AG04449 (cell line): ENCODE measurements around the gene JAKMIP3.
"Not testable (repeated sequence)": the region's sequence is repeated elsewhere in the genome, so short reads cannot be mapped to it uniquely, and the experiment has no call there.

ENCODE experiments used
- CTCF ChIA-PET: fragments of 350-600 bp; formaldehyde crosslinking; extraction: SDS; loops from one replicate; lab custom pipeline; 2021; ENCODE audit warnings: antibody characterized with exemption; lab: Yijun Ruan, JAX
- POLR2A ChIA-PET: fragments of 400-600, 350-600 bp; formaldehyde crosslinking; extraction: SDS; loops from one replicate; lab custom pipeline; 2020; ENCODE audit warnings: antibody characterized with exemption, inconsistent platforms; lab: Yijun Ruan, JAX
- DNase-seq: peaks from one replicate; pipeline ENCODE4 v3.0.0-alpha.2; 2010; ENCODE audit warnings: low read depth, low spot score
- H3K4me3 ChIP-seq: 2 replicates; pipeline ENCODE4 v1.5.1; 2011; ENCODE audit warnings: low read depth, mild to moderate bottlenecking, control low read depth, low read length
- CTCF ChIP-seq: IDR thresholded peaks from one replicate; pipeline ENCODE4 v1.5.1; 2011; ENCODE audit warnings: mild to moderate bottlenecking, moderate library complexity, low read length, control low read depth, inconsistent platforms; ENCODE audit not compliant: insufficient read depth; ENCODE audit errors: missing control alignments

JAKMIP3 gene

GRCh38 chr10:132077091-132077490, 11.3 kb downstream of the JAKMIP3 start:
- POLR2A ChIA-PET: no interaction called here
- TF ChIP-seq CTCF: no peak
- CTCF ChIA-PET: no interaction called here
- H3K4me3 ChIP-seq: no peak overlapping the region
- no peak for DNase-seq

- CTCF ChIA-PET: no interaction called here
- TF ChIP-seq CTCF: no peak
- no peak overlapping the region for H3K4me3 ChIP-seq
- no peak for DNase-seq
- POLR2A ChIA-PET: no interaction called here
These were observed 13.1 kb downstream of the JAKMIP3 start for GRCh38 chr10:132078746-132079345.

GRCh38 chr10:132084384-132084783, 18.6 kb downstream of the JAKMIP3 start:
- DNase-seq, H3K4me3 ChIP-seq, CTCF ChIA-PET, POLR2A ChIA-PET: not testable (repeated sequence)

- H3K4me3 ChIP-seq, CTCF ChIA-PET, DNase-seq, POLR2A ChIA-PET: not testable (repeated sequence)
These were observed 27.5 kb downstream of the JAKMIP3 start for GRCh38 chr10:132093236-132093635.

- no peak for TF ChIP-seq CTCF
- CTCF ChIA-PET: no interaction called here
- POLR2A ChIA-PET: no interaction called here
- DNase-seq: no peak
- H3K4me3 ChIP-seq: no peak overlapping the region
These were observed 29.0 kb downstream of the JAKMIP3 start for GRCh38 chr10:132094581-132095234.

GRCh38 chr10:132095403-132096113, 29.8 kb downstream of the JAKMIP3 start:
- TF ChIP-seq CTCF: no peak
- no peak for DNase-seq
- POLR2A ChIA-PET: no interaction called here
- CTCF ChIA-PET: no interaction called here
- H3K4me3 ChIP-seq: no peak overlapping the region

- CTCF ChIA-PET: no interaction called here
- no peak for DNase-seq
- POLR2A ChIA-PET: no interaction called here
- H3K4me3 ChIP-seq: no peak overlapping the region
- no peak for TF ChIP-seq CTCF
These were observed 30.5 kb downstream of the JAKMIP3 start for GRCh38 chr10:132096223-132096622.
